Body of pancreas (tissue), 4 donors: Measurements from ENCODE around the gene PRKG1. TPM values are rescaled to one million over a fixed set of nuclear protein-coding genes. Genes with fewer than 3 reads are reported as not detected.

Experiments used
- ATAC-seq: fragments of 150-250 bp; one replicate; pipeline ENCODE4 v1.9.1; 2016
- DNase-seq, 4 donors: peaks; one replicate each; pipeline ENCODE4 v3.0.0-alpha.2; 2019
- H3K27ac ChIP-seq, 4 donors: fragments of 200-600 bp; sonication (generic); 1 replicate in 3 of 4; 2 replicates in 1 of 4; pipeline versions ENCODE4 v1.5.1 to v1.6.1; 2016 to 2019; ENCODE audit warnings: mild to moderate bottlenecking in 1 of 4, mixed read lengths in 1 of 4, moderate library complexity in 1 of 4
- H3K27me3 ChIP-seq, 2 donors: fragments of 200-600 bp; sonication (generic); one replicate each; pipeline ENCODE4 v1.6.0; 2016; ENCODE audit warnings: mild to moderate bottlenecking in 1 of 2
- H3K36me3 ChIP-seq, 2 donors: fragments of 200-600 bp; sonication (generic); replicated peaks in 1 of 2; 2 replicates each; pipeline ENCODE4 v1.5.1; 2016; ENCODE audit warnings: low read depth in 2 of 2; ENCODE audit not compliant: insufficient read depth in 1 of 2
- H3K4me1 ChIP-seq: fragments of 200-600 bp; sonication (generic); one replicate; pipeline ENCODE4 v1.6.0; 2016
- H3K4me3 ChIP-seq, 2 donors: fragments of 200-600 bp; sonication (generic); 1 replicate in 1 of 2; 2 replicates in 1 of 2; pipeline ENCODE4 v1.5.1; 2016 to 2019
- H3K9me3 ChIP-seq, 3 donors: fragments of 200-600 bp; sonication (generic); 1 replicate in 2 of 3; 2 replicates in 1 of 3; pipeline ENCODE4 v1.5.1; 2016
- POLR2A ChIP-seq, 3 donors: fragments of 450-650 bp; IDR thresholded peaks; one replicate each; pipeline ENCODE4 v1.6.1; 2016; ENCODE audit warnings: antibody characterized with exemption in 3 of 3, mild to moderate bottlenecking in 2 of 3
- WGBS, 2 donors: methylation state at CpG; one replicate each; pipeline ENCODE4 v1.1.5; 2017; 5-methylcytosine and 5-hydroxymethylcytosine counted together
- intact Hi-C: fragments of 100-400 bp; cut with DNase I; formaldehyde crosslinking; loops from one replicate; pipeline ENCODE4 v1.15.1; 2023
- total RNA-seq, 2 donors: library from RNA; depleted of rRNA; stranded (reverse); fragments of >200 nt; gene quantifications; one replicate each; pipeline ENCODE4 v1.1.0, GENCODE V29; 2016
- TF ChIP-seq, protein P1 (sequence below), 7 experiments: fragments of 450-650 bp in 4 of 7; fragments of 200-600 bp in 3 of 7; sonication (generic) in 3 of 7; IDR thresholded peaks; one replicate each; pipeline ENCODE4 v1.5.1; 2016 to 2019; ENCODE audit warnings: antibody characterized with exemption in 7 of 7

The PRKG1 gene
- total RNA-seq, 2 donors from 2014 or later = 14.2 to 18.9 TPM

GRCh38 chr10:51487576-51487975 is 413.3 kb downstream of the PRKG1 start:
- H3K27ac ChIP-seq = no peak overlapping the region
- no peaks in the 10 kb centered on the region for H3K9me3 ChIP-seq
- no peaks in the 10 kb centered on the region for H3K4me1 ChIP-seq
- no peak for TF ChIP-seq POLR2A (IDR thresholded peaks at IDR 0.05)
- TF ChIP-seq, protein P1, sequence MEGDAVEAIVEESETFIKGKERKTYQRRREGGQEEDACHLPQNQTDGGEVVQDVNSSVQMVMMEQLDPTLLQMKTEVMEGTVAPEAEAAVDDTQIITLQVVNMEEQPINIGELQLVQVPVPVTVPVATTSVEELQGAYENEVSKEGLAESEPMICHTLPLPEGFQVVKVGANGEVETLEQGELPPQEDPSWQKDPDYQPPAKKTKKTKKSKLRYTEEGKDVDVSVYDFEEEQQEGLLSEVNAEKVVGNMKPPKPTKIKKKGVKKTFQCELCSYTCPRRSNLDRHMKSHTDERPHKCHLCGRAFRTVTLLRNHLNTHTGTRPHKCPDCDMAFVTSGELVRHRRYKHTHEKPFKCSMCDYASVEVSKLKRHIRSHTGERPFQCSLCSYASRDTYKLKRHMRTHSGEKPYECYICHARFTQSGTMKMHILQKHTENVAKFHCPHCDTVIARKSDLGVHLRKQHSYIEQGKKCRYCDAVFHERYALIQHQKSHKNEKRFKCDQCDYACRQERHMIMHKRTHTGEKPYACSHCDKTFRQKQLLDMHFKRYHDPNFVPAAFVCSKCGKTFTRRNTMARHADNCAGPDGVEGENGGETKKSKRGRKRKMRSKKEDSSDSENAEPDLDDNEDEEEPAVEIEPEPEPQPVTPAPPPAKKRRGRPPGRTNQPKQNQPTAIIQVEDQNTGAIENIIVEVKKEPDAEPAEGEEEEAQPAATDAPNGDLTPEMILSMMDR (IDR thresholded peaks at IDR 0.05) = no peak
- H3K4me3 ChIP-seq = no peak overlapping the region
- no peaks in the 10 kb centered on the region for H3K27me3 ChIP-seq
- 83 to 89% methylated on average over 5 of the region's 5 CpGs for WGBS, 2 donors
- no peak for DNase-seq
- no peaks in the 10 kb centered on the region for H3K36me3 ChIP-seq
- intact Hi-C loops = no loop called here
- no peak for ATAC-seq

DNA sequence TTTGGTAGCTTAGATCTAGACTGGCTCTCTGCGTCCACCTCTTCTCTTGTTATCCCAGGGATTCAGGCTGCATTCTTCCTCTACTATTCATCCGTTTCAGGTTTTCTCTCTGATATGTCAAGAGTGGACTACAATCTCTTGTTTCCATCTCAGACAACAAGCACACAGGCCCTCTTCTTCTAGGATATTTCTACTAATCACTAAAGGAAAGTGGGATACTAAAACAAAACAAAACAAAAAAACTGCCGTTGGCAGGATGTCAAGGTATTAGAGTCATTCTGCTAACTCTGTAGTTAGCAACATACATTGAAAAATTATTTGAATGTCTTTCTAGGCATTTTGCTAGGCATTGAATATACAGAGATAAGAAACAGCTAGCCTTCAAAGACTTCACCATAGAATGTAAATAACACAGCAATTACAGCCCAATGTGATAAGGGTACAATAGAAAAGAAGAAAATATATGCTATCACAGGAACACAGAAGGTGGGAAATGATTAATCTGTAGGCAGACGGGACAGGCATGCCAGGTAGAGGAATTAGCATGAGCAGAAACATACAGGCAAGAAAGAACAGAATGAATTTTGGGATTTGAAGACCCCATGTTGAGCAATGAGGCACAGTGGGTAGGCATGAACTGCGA is 414.6 kb downstream of the PRKG1 start:
- no peak for DNase-seq
- ATAC-seq = no peak
- Histone ChIP-seq H3K4me1 (no peaks in the 10 kb centered on the region), H3K27ac (no peak overlapping the region), H3K9me3 (no peaks in the 10 kb centered on the region), H3K27me3 (no peaks in the 10 kb centered on the region), H3K4me3 (no peak overlapping the region), H3K36me3 (no peaks in the 10 kb centered on the region)
- intact Hi-C loops = no loop called here
- WGBS, 2 donors = 62% methylated on average over 5 of the region's 5 CpGs
- TF ChIP-seq, protein P1 (IDR thresholded peaks at IDR 0.05) = no peak
- TF ChIP-seq POLR2A (IDR thresholded peaks at IDR 0.05) = no peak

- TF ChIP-seq POLR2A (IDR thresholded peaks at IDR 0.05) = no peak
- TF ChIP-seq, protein P1 (IDR thresholded peaks at IDR 0.05) = no peak
- Histone ChIP-seq H3K4me1 (no peaks in the 10 kb centered on the region), H3K9me3 (no peaks in the 10 kb centered on the region), H3K4me3 (no peak overlapping the region), H3K36me3 (no peaks in the 10 kb centered on the region), H3K27me3 (no peaks in the 10 kb centered on the region), H3K27ac (no peak overlapping the region)
- WGBS, 2 donors = 90 to 98% methylated on average over 2 of the region's 2 CpGs
- no peak for ATAC-seq
- DNase-seq = no peak
- intact Hi-C loops = no loop called here
These were observed 424.1 kb downstream of the PRKG1 start for GRCh38 chr10:51498424-51498823.

- intact Hi-C loops = no loop called here
- no peak overlapping the region for H3K4me3 ChIP-seq
These were observed 427.1 kb downstream of the PRKG1 start for GRCh38 chr10:51501396-51501795.

More at GRCh38 chr10:51501396-51501795, 427.1 kb downstream of the PRKG1 start:
- TF ChIP-seq POLR2A (IDR thresholded peaks at IDR 0.05) = no peak
- TF ChIP-seq, protein P1 (IDR thresholded peaks at IDR 0.05) = no peak
- H3K27ac ChIP-seq = no peak overlapping the region
- H3K27me3 ChIP-seq = no peaks in the 10 kb centered on the region
- ATAC-seq (no peak), DNase-seq (no peak)
- WGBS, 2 donors = 93 to 100% methylated on average over 1 of the region's 1 CpG
- peaks cover 0 to 3% (median 0%) of the 10 kb centered on the region in 3 donors for H3K9me3 ChIP-seq
- H3K4me1 ChIP-seq = no peaks in the 10 kb centered on the region
- H3K36me3 ChIP-seq = no peaks in the 10 kb centered on the region
